IgD-negative memory B cell (primary cell): ENCODE data around the gene NHEJ1. TPM values are rescaled to one million over a fixed set of nuclear protein-coding genes. Genes with fewer than 3 reads are reported as not detected.
"Not testable (repeated sequence)": the region's sequence is repeated elsewhere in the genome, so short reads cannot be mapped to it uniquely, and the experiment has no call there.

Experiments used
- H3K27ac Mint-ChIP-seq, 3 donors: one replicate each; pipeline ENCODE4 v1.8.0; 2020 to 2022; ENCODE audit warnings: mild to moderate bottlenecking in 3 of 3, mixed read lengths in 3 of 3, moderate library complexity in 1 of 3
- H3K27me3 Mint-ChIP-seq: one replicate; pipeline ENCODE4 v1.8.0; 2021; ENCODE audit warnings: mixed read lengths
- H3K36me3 Mint-ChIP-seq: one replicate; pipeline ENCODE4 v1.8.0; 2020; ENCODE audit warnings: mild to moderate bottlenecking, mixed read lengths
- H3K4me1 Mint-ChIP-seq, 3 donors: one replicate each; pipeline ENCODE4 v1.8.0; 2020 to 2022; ENCODE audit warnings: mixed read lengths in 3 of 3, mild to moderate bottlenecking in 1 of 3
- H3K4me3 Mint-ChIP-seq, 4 donors: one replicate each; pipeline ENCODE4 v1.8.0; 2020 to 2022; ENCODE audit warnings: mild to moderate bottlenecking in 4 of 4, mixed read lengths in 4 of 4, moderate library complexity in 3 of 4
- H3K9me3 Mint-ChIP-seq, 3 donors: one replicate each; pipeline ENCODE4 v1.8.0; 2020 to 2021; ENCODE audit warnings: mixed read lengths in 3 of 3, mild to moderate bottlenecking in 1 of 3
- polyA plus RNA-seq: library from polyadenylated mRNA; unstranded; fragments of 300-500 nt; fragmentation: Illumina TruSeq; gene quantifications from one replicate; pipeline ENCODE4 v1.2.3, GENCODE V29; 2021

Gene NHEJ1
- polyA plus RNA-seq = 22.9 TPM

GRCh38 chr2:219160186-219161017, at the start of gene NHEJ1:
TSS of gene NHEJ1 (minus strand) at chr2:219160815. CDS start at chr2:219158362, 2,453 bp downstream.
- Mint-ChIP-seq H3K27ac (peak within 1 kb of the TSS; percentile 97 to 99 (median 97)), H3K27me3 (no peaks in the 10 kb centered on the region), H3K4me1 (peaks cover 11 to 22% (median 12%) of the 10 kb centered on the region in 3 donors), H3K9me3 (no peaks in the 10 kb centered on the region), H3K4me3 (peak within 1 kb of the TSS; percentile 93 to 98 (median 96)), H3K36me3 (peaks cover 5% of the 10 kb centered on the region)

- Mint-ChIP-seq H3K36me3 (no peaks in the 10 kb centered on the region), H3K4me1 (peaks cover 11 to 15% (median 11%) of the 10 kb centered on the region in 3 donors), H3K27me3 (no peaks in the 10 kb centered on the region), H3K9me3 (no peaks in the 10 kb centered on the region), H3K27ac (peak overlapping the region in 2 of 3 donors; percentile 76 to 96), H3K4me3 (peak overlapping the region in 1 of 4 donors; percentile 83)
These were observed 48.9 kb upstream of the NHEJ1 start for GRCh38 chr2:219209236-219210195.

GRCh38 chr2:219207884-219208740, 47.5 kb upstream of the NHEJ1 start:
- peak overlapping the region; percentile 39 to 76 (median 67) for H3K27ac Mint-ChIP-seq
- H3K4me3 Mint-ChIP-seq = peak overlapping the region; percentile 63 to 95 (median 82)
- no peaks in the 10 kb centered on the region for H3K27me3 Mint-ChIP-seq
- H3K9me3 Mint-ChIP-seq = no peaks in the 10 kb centered on the region
- peaks cover 11 to 15% (median 11%) of the 10 kb centered on the region in 3 donors for H3K4me1 Mint-ChIP-seq
- H3K36me3 Mint-ChIP-seq = no peaks in the 10 kb centered on the region

GRCh38 chr2:219207134-219207883, 46.7 kb upstream of the NHEJ1 start:
- peak overlapping the region; percentile 83 to 96 (median 94) for H3K4me3 Mint-ChIP-seq
- H3K36me3 Mint-ChIP-seq = no peaks in the 10 kb centered on the region
- no peaks in the 10 kb centered on the region for H3K9me3 Mint-ChIP-seq
- H3K27ac Mint-ChIP-seq = peak overlapping the region in 2 of 3 donors; percentile 76 to 89
- no peaks in the 10 kb centered on the region for H3K27me3 Mint-ChIP-seq
- H3K4me1 Mint-ChIP-seq = peaks cover 11 to 15% (median 11%) of the 10 kb centered on the region in 3 donors

- Mint-ChIP-seq H3K4me3 (peak within 1 kb of the TSS; percentile 83 to 96 (median 94)), H3K36me3 (no peaks in the 10 kb centered on the region), H3K9me3 (no peaks in the 10 kb centered on the region), H3K27me3 (no peaks in the 10 kb centered on the region), H3K27ac (peak within 1 kb of the TSS; percentile 76 to 98 (median 95)), H3K4me1 (peaks cover 7 to 15% (median 11%) of the 10 kb centered on the region in 3 donors)
These were observed 45.9 kb upstream of the NHEJ1 start, which contains the start of gene ZFAND2B for GRCh38 chr2:219206328-219207133. TSS of gene ZFAND2B (plus strand) at chr2:219206782. CDS start at chr2:219206988, 206 bp downstream.

- H3K36me3 Mint-ChIP-seq = no peaks in the 10 kb centered on the region
- H3K27me3 Mint-ChIP-seq = no peaks in the 10 kb centered on the region
- peak overlapping the region; percentile 76 to 98 (median 95) for H3K27ac Mint-ChIP-seq
- peaks cover 1 to 11% (median 11%) of the 10 kb centered on the region in 3 donors for H3K4me1 Mint-ChIP-seq
- no peaks in the 10 kb centered on the region for H3K9me3 Mint-ChIP-seq
- peak overlapping the region; percentile 83 to 96 (median 94) for H3K4me3 Mint-ChIP-seq
These were observed 45.3 kb upstream of the NHEJ1 start for GRCh38 chr2:219205981-219206327.

GRCh38 chr2:219205165-219205538, 44.5 kb upstream of the NHEJ1 start:
- peak overlapping the region in 2 of 4 donors; percentile 60 to 83 for H3K4me3 Mint-ChIP-seq
- H3K4me1 Mint-ChIP-seq = peaks cover 1 to 11% (median 10%) of the 10 kb centered on the region in 3 donors
- H3K27me3 Mint-ChIP-seq = no peaks in the 10 kb centered on the region
- no peaks in the 10 kb centered on the region for H3K36me3 Mint-ChIP-seq
- H3K27ac Mint-ChIP-seq = peak overlapping the region in 1 of 3 donors; percentile 27
- no peaks in the 10 kb centered on the region for H3K9me3 Mint-ChIP-seq

GRCh38 chr2:219204425-219205164, 44.0 kb upstream of the NHEJ1 start:
- H3K9me3 Mint-ChIP-seq = no peaks in the 10 kb centered on the region
- H3K27ac Mint-ChIP-seq = peak overlapping the region in 1 of 3 donors; percentile 27
- H3K36me3 Mint-ChIP-seq = no peaks in the 10 kb centered on the region
- no peaks in the 10 kb centered on the region for H3K27me3 Mint-ChIP-seq
- peaks cover 1 to 11% (median 10%) of the 10 kb centered on the region in 3 donors for H3K4me1 Mint-ChIP-seq
- H3K4me3 Mint-ChIP-seq = peak overlapping the region in 2 of 4 donors; percentile 60 to 83

GRCh38 chr2:219201331-219201730, 40.7 kb upstream of the NHEJ1 start:
- H3K9me3 Mint-ChIP-seq, H3K4me1 Mint-ChIP-seq, H3K36me3 Mint-ChIP-seq, H3K27ac Mint-ChIP-seq, H3K4me3 Mint-ChIP-seq, H3K27me3 Mint-ChIP-seq: not testable (repeated sequence)

- Mint-ChIP-seq H3K4me3 (peak overlapping the region in 2 of 4 donors; percentile 5 to 8), H3K27ac (peak overlapping the region in 1 of 3 donors; percentile 36)
- not testable (repeated sequence) for H3K4me1 Mint-ChIP-seq, H3K27me3 Mint-ChIP-seq, H3K9me3 Mint-ChIP-seq, H3K36me3 Mint-ChIP-seq
These were observed 40.1 kb upstream of the NHEJ1 start for GRCh38 chr2:219200502-219201326.

- peak overlapping the region in 1 of 3 donors; percentile 27 for H3K27ac Mint-ChIP-seq
These were observed 39.0 kb upstream of the NHEJ1 start for GRCh38 chr2:219199470-219200211.

More at GRCh38 chr2:219199470-219200211, 39.0 kb upstream of the NHEJ1 start:
- no peaks in the 10 kb centered on the region for H3K4me1 Mint-ChIP-seq
- no peaks in the 10 kb centered on the region for H3K27me3 Mint-ChIP-seq
- H3K4me3 Mint-ChIP-seq = no peak overlapping the region
- no peaks in the 10 kb centered on the region for H3K9me3 Mint-ChIP-seq
- H3K36me3 Mint-ChIP-seq = no peaks in the 10 kb centered on the region
